Suppressor macrophage treated with lipopolysaccharide for 1 hour (primary cell): ENCODE data around the gene RBM39.
A peak's percentile ranks its signal among the peaks of the same experiment; 100 is the strongest.
"Not testable (repeated sequence)": the region's sequence is repeated elsewhere in the genome, so short reads cannot be mapped to it uniquely, and the experiment has no call there.

Experiments used
- DNase-seq, 3 donors: peaks; one replicate each; pipeline ENCODE4 v3.0.0-alpha.2; 2020 to 2022

The RBM39 gene

GRCh38 chr20:35741892-35742740 is at the start of gene RBM39:
Gene RBM39 (minus strand): TSS chr20:35742260. CDS start chr20:35740874, 1,386 bp downstream.
- peak; percentile 100 for DNase-seq

- DNase-seq, result peak; percentile 86 to 97 (median 94)
Observed at GRCh38 chr20:35791821-35792220, 49.8 kb upstream of the RBM39 start.

DNA sequence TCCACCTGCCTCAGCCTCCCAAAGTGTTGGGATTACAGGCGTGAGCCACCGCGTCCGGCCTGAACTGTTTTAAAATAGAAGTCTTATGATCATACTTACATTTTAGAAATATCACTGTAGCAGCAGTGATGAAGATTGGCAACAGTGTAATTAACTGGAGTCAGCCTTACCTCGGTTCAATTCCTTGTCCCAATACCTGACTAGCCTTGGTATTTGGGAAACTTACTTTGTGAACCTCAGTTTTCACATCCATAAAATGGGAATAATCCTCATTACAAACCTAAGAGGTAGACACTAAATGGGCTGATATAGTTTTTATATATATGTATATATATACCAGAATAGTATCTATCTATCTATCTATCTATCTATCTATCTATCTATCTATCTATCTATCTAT is 49.0 kb upstream of the RBM39 start:
- DNase-seq, result no peak

DNA sequence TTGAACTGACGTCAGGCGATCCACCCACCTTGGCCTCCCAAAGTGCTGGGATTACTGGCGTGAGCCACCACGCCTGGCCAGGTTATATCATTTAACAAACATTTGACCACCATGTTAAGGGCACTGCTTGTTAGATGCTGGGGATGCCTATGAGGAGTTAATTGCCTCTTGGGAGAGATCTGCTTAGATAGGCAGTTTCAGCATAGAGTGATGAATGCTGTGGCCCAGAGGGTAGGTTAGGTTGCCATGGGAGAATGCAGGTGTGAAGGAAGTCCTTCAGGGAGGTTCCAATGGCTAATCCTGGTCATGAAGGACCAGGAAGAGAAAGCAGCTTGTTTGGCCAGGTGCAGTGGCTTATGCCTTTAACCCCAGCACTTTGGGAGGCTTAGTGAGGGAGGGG is 46.7 kb upstream of the RBM39 start:
- DNase-seq, result no peak

- DNase-seq, result not testable (repeated sequence)
Observed at GRCh38 chr20:35785541-35785940, 43.5 kb upstream of the RBM39 start.

DNA sequence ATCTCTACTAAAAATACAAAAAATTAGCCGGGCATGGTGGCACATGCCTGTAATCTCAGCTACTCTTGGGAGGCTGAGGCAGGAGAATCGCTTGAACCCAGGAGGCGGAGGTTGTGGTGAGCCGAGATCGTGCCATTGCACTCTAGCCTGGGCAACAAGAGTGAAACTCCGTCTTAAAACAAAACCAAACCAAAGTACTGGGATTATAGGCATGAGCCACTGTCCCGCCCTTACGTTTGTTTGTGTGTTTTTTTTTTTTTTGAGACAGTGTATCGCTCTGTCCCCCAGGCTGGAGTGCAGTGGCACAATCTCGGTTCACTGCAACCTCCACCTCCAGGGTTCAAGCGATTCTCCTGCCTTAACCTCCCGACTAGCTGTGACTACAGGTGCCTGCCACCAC is 41.8 kb upstream of the RBM39 start:
- not testable (repeated sequence) for DNase-seq

DNA sequence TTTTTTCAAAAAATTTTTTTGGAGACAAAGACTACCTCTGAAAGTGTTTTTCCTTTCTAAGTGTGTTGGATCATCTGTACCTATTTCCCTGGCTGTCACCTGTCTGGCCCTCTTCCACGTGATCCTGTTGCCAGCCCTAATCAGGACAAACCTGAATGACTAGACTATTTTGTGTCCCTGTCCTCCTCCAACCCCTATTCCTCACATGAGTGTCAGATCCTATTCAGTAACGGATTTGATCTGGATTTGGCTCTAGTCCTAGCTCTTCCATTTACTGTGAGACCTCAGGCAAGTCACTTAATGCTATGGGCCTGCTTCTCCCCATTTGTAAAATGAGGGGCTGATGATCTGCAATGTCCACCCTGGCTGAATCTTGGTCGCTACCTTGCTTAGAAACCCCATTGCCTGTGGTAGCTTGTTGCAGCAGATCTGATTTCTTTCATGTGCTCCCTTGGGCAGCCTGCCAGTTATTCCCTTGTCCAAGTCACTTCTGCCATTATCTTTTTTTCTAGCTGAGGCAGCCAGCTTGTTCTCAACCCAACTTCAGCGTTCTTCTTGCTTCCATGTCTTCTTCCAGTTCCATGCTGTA is 34.5 kb upstream of the RBM39 start:
- DNase-seq, result no peak

GRCh38 chr20:35774391-35774790 is 32.3 kb upstream of the RBM39 start:
- no peak for DNase-seq

DNA sequence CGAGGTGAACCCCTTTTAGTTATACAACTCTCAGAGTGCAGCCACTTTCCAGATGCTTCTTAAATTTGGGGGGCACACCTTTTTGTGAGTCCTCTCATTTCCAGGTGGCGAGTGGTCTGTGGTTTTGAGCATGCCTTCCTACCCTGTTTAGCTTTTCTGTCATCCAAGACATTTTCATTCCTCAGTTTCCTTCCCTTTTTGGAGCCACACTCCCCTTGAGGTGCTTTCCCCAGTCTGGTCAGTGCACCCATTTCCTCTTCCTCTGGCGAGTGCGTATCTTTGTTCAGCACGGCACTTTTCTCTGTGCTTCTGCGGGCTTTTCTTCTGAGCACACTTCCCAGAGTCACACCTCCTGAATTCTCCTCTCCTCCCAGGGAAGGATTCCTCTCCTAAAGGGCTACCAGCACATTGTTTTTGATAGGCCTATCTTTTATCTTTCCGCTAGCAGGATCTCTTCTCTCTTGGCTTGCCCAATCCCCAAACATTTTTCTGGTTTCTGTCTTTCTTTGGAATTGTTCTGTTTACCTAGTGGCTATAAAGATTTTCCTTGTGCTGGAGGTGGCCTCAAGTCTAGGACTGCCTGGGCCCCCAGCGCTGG is 31.2 kb upstream of the RBM39 start:
- peak; percentile 84 to 89 (median 84) for DNase-seq

- DNase-seq, result peak in 2 of 3 donors; percentile 9 to 23
Observed at GRCh38 chr20:35772563-35773058, 30.6 kb upstream of the RBM39 start.

- peak; percentile 97 to 100 (median 99) for DNase-seq
Observed at GRCh38 chr20:35771689-35772562, 29.9 kb upstream of the RBM39 start, which contains the start of gene PHF20. Gene PHF20 (plus strand): TSS chr20:35772015. CDS start chr20:35801523, 29,508 bp downstream.

GRCh38 chr20:35771367-35771688 is 29.3 kb upstream of the RBM39 start:
- DNase-seq, result no peak

GRCh38 chr20:35768731-35769664 is 26.9 kb upstream of the RBM39 start:
- peak; percentile 95 to 98 (median 98) for DNase-seq

- DNase-seq, result peak; percentile 68 to 79 (median 77)
Observed at GRCh38 chr20:35767683-35768481, 25.8 kb upstream of the RBM39 start.

DNA sequence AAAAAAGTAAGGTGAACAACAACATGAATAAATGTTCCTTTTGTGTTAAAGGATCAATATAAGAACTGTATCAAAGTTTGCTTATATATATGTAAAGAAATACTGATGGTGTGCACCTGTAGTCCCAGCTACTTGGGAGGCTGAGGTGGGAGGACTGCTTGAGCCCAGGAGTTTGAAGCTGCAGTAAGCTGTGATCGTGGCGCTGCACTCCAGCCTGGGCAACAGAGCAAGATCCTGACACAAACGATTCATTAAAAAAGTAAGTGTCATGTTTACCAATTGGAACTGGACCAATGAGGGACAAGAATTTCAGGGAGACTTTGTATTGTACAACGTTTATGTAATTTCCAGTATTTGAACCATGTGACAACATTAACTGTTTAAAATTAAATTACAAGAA is 24.8 kb upstream of the RBM39 start:
- no peak for DNase-seq

DNA sequence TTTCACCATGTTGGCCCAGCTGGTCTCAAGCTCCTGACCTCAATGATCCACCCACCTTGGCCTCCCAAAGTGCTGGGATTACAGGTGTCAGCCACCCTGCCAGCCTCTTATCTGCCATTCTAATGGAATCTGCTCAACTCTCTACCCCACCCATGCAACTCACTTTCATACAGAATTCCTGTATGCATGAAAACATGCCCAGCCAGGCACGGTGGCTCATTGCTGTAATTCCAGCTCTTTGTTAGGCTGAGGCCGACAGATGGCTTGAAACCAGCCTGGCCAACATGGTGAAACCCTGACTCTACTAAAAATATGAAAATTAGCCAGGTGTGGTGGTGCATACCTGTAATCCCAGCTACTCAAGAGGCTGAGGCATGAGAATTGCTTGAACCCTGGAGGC is 22.9 kb upstream of the RBM39 start:
- DNase-seq, result not testable (repeated sequence)

DNA sequence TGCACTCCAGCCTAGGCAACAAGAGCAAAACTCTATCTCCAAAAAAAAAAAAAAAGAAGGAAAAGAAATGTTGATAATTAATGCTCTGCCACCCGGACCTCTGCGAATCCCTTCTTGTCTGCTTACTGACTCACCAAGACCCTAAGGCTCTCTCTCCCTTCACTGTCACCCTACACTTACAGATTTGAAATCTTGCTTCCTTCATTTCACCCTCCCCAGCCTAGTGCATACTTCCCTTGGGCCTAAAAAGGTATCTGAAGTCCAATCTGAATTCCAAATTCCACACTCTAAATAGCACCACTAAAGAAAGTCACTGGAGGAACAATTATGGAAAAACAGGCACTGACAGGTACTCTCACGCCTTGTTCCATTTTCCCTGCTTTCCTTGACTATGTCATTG is 20.4 kb upstream of the RBM39 start:
- no peak for DNase-seq

GRCh38 chr20:35761548-35761947 is 19.5 kb upstream of the RBM39 start:
- DNase-seq, result not testable (repeated sequence)

DNA sequence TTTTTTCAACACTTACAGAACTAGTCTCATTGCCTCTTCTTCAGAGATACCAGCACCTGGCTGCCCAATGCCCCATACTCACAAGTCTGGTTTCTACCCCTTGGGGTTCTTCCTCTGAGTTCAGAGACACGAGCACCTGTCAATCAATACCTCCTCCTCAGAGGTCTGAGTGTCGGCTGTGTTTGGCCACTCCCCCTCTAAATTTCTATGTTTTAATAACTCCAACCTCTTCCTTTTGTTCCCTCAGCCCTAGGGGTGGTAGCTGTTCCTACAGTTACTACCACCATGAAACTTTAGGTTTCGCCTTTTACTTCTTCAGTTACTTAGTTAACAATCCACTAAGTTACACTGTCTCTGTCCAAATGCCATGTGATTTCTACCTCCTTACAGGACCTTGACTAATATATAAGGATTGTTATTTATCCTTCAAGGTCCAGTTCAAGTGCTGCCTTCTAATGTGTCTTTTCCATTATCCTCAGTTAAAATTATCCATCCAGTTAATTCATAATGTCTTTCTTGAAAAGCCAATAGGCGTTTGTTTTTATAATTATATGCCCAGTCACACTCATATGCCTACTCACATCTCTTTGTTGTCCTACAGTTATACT is 15.1 kb upstream of the RBM39 start:
- DNase-seq, result no peak

DNA sequence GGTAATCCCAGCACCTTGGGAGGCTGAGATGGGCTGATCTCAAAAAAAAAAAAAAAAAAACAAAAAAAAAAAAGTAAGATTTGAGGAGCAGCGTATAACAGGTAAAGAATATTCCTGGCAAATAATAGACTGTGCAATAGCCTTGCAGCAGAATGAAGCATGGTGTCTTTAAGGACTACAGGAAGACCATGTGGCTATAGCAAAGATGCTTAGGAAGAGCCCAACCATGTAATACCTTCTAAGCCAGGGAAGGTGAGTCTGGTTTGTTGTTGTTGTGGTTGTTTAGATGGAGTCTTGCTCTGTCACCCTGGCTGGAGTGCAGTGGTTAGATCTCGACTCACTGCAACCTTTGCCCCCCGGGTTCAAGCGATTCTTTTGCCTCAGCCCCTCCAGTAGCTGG is 14.3 kb upstream of the RBM39 start:
- DNase-seq, result no peak
